NCI-H345 treated with DMSO at 0.1 percent for 48 hours (cell line): ENCODE data around the gene VARS2.
"Not testable (repeated sequence)": the region's sequence is repeated elsewhere in the genome, so short reads cannot be mapped to it uniquely, and the experiment has no call there.

ENCODE experiments used
- DNase-seq: peaks from one replicate; lab custom pipeline; 2025; ENCODE audit not compliant: unreplicated experiment; lab: John Stamatoyannopoulos, UW

The VARS2 gene

GRCh38 chr6:30960907-30961673 is 47.1 kb downstream of the VARS2 start:
- DNase-seq = no peak

DNA sequence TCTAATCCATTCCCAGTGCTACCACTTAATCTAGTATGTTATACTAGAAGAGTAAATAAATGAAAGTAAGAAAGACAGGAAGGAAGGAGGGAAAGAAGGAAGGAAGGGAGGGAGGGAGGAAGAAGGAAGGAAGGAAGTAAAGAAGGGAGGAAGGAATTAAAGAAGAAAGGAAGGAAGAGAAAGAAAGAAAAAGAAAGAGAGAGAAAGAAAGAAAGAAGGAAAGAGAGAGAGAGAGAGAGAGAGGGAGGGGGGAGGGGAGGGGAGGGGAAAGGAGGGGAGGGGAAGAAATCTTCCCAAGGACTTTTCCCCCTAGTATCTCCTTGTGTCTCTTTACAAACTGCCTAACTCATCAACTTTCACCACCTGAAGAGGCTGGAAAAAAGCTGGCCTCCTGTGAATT is 48.7 kb downstream of the VARS2 start:
- no peak for DNase-seq

DNA sequence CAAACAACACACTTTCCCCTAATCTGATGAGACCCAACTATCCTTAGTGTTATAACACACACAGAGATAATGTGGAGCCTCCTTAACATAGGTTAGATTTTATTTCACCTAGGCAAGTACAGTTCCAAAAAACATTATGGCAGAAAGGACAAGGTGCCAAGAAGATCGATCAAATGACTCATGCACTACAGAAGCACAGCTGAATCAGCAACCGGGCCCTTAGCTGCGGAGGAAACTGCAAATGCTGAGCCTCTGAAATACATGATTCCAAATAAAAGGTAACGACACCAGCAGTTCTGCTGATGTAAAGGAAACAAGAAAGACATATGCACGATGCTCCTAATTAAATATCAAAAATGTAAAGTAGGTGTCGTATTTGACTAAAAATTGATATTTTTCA is 49.6 kb downstream of the VARS2 start:
- no peak for DNase-seq

DNA sequence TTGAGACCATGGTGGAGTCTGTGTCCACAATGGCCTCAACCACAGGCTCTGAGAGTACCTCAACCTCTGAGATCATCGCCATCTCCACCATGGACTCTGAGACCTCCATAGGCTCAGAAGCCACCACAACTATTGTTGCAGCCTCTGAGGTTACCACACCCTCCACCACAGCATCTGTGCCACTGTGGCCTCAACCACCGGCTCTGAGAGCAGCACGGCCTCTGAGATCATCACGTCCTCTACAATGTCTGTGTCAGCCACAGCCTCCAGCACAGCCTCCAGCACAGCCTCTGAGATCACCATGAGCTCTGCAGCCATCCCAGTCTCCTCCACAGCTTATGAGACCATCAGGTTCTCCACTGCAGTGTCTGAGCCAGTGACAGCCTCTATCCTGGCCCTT is 50.0 kb downstream of the VARS2 start:
- no peak for DNase-seq

GRCh38 chr6:30965140-30965601 is 51.1 kb downstream of the VARS2 start:
- DNase-seq = no peak

DNA sequence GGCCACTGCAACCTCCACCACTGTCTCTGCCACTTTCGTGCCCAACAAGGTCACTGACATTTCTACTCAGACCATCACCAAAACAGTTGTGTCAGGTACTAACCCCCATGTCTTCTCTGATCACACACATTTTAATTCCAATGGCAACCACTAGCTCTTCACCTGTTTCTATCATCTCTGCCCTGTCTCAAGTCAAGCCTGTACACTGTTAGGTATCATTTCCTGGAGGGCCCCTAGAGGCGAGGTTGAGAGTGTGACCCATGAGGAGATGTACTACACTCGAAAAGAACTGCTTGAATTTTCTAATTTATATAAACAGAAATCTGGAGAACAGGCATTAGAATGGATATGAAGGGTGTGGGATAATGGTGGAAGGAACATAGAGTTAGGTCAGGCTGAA is 52.1 kb downstream of the VARS2 start:
- no peak for DNase-seq

DNA sequence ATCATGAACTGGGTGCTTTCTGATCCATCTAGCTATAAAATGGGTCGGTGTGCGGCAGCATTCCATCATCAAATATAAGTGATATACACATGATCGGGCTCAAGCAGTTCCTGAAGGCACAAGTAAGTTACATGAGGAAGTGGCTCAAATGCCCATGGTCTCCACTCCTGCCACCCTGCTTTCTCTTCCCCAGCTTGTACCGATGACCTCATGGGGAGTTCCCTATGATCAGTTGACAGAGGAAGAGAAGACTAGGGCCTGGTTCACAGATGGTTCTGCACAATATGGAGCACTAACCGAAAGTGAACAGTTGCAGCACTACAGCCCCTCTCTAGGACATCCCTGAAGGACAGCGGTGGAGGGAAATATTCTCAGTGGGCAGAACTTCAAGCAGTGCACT is 55.1 kb downstream of the VARS2 start:
- not testable (repeated sequence) for DNase-seq

GRCh38 chr6:30970946-30971345 is 56.9 kb downstream of the VARS2 start:
- DNase-seq = no peak

GRCh38 chr6:30972816-30973215 is 58.8 kb downstream of the VARS2 start:
- DNase-seq = no peak

- DNase-seq = no peak
These were observed 60.6 kb downstream of the VARS2 start for GRCh38 chr6:30974490-30975252.
